Suprapubic skin (tissue), 4 donors: ENCODE results near the gene CMPK2. TPM values are rescaled to one million over a fixed set of nuclear protein-coding genes. Genes with fewer than 3 reads are reported as not detected.

Experiments
- DNase-seq, 2 donors: peaks; one replicate each; pipeline ENCODE4 v3.0.0-alpha.2; 2019; ENCODE audit warnings: low spot score in 2 of 2
- H3K27ac ChIP-seq: fragments of 200-600 bp; sonication (generic); one replicate; pipeline ENCODE4 v1.5.1; 2019
- H3K27me3 ChIP-seq: fragments of 200-600 bp; sonication (generic); one replicate; pipeline ENCODE4 v1.5.1; 2019
- H3K36me3 ChIP-seq: fragments of 200-600 bp; sonication (generic); one replicate; pipeline ENCODE4 v1.5.1; 2019
- H3K4me1 ChIP-seq: fragments of 200-600 bp; sonication (generic); one replicate; pipeline ENCODE4 v1.5.1; 2019
- H3K4me3 ChIP-seq: fragments of 200-600 bp; sonication (generic); one replicate; pipeline ENCODE4 v1.5.1; 2019; ENCODE audit warnings: mild to moderate bottlenecking
- H3K9me3 ChIP-seq: fragments of 200-600 bp; sonication (generic); one replicate; pipeline ENCODE4 v1.5.1; 2019
- EP300 ChIP-seq: sonication (generic); formaldehyde crosslinking; IDR thresholded peaks from one replicate; pipeline ENCODE4 v1.6.1; 2017; ENCODE audit warnings: antibody characterized with exemption
- POLR2A ChIP-seq, 2 donors: fragments of 450-650 bp; IDR thresholded peaks; one replicate each; pipeline ENCODE4 v1.6.1; 2017; ENCODE audit warnings: antibody characterized with exemption in 2 of 2, mild to moderate bottlenecking in 2 of 2, moderate library complexity in 2 of 2
- POLR2AphosphoS5 ChIP-seq, 3 donors: sonication (generic); formaldehyde crosslinking; IDR thresholded peaks; one replicate each; pipeline ENCODE4 v1.6.1; 2017; ENCODE audit warnings: antibody characterized with exemption in 3 of 3
- WGBS: methylation state at CpG from one replicate; pipeline ENCODE4 v1.1.5; 2018; 5-methylcytosine and 5-hydroxymethylcytosine counted together
- total RNA-seq, 4 donors: library from RNA; depleted of rRNA; stranded (reverse); fragments of >200 nt; gene quantifications; one replicate each; pipeline ENCODE4 v1.1.0, GENCODE V29; 2016
- TF ChIP-seq, protein P1 (sequence below), 2 donors: fragments of 200-600 bp in 1 of 2; fragments of 450-650 bp in 1 of 2; sonication (generic) in 1 of 2; IDR thresholded peaks; one replicate each; pipeline ENCODE4 v1.5.1; 2016 to 2019; ENCODE audit warnings: antibody characterized with exemption in 2 of 2, mild to moderate bottlenecking in 1 of 2, moderate library complexity in 1 of 2

The CMPK2 gene
- total RNA-seq, 4 donors from 2014 or later, result 0.83 to 3.1 (median 1.3) TPM

GRCh38 chr2:6824962-6825361, 40.7 kb downstream of the CMPK2 start:
- DNase-seq, result no peak

GRCh38 chr2:6823111-6823510, 42.6 kb downstream of the CMPK2 start:
- no peaks in the 10 kb centered on the region for H3K9me3 ChIP-seq
- no peaks in the 10 kb centered on the region for H3K36me3 ChIP-seq
- no peak overlapping the region for H3K4me3 ChIP-seq
- H3K27me3 ChIP-seq, result no peaks in the 10 kb centered on the region
- peaks cover 15% of the 10 kb centered on the region for H3K4me1 ChIP-seq
- WGBS, result 34% methylated on average over 5 of the region's 5 CpGs
- TF ChIP-seq POLR2A (IDR thresholded peaks at IDR 0.05) (no peak), POLR2AphosphoS5 (IDR thresholded peaks at IDR 0.05) (no peak), EP300 (no peak)
- TF ChIP-seq, protein P1, sequence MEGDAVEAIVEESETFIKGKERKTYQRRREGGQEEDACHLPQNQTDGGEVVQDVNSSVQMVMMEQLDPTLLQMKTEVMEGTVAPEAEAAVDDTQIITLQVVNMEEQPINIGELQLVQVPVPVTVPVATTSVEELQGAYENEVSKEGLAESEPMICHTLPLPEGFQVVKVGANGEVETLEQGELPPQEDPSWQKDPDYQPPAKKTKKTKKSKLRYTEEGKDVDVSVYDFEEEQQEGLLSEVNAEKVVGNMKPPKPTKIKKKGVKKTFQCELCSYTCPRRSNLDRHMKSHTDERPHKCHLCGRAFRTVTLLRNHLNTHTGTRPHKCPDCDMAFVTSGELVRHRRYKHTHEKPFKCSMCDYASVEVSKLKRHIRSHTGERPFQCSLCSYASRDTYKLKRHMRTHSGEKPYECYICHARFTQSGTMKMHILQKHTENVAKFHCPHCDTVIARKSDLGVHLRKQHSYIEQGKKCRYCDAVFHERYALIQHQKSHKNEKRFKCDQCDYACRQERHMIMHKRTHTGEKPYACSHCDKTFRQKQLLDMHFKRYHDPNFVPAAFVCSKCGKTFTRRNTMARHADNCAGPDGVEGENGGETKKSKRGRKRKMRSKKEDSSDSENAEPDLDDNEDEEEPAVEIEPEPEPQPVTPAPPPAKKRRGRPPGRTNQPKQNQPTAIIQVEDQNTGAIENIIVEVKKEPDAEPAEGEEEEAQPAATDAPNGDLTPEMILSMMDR (IDR thresholded peaks at IDR 0.05), result no peak
- no peak overlapping the region for H3K27ac ChIP-seq
- DNase-seq, result no peak

More at GRCh38 chr2:6824962-6825361, 40.7 kb downstream of the CMPK2 start:
- H3K27ac ChIP-seq, result no peak overlapping the region
- no peak for TF ChIP-seq EP300
- TF ChIP-seq POLR2A (IDR thresholded peaks at IDR 0.05), result no peak
- no peak for TF ChIP-seq POLR2AphosphoS5 (IDR thresholded peaks at IDR 0.05)
- TF ChIP-seq, protein P1 (IDR thresholded peaks at IDR 0.05), result no peak
- peaks cover 19% of the 10 kb centered on the region for H3K4me1 ChIP-seq
- H3K27me3 ChIP-seq, result no peaks in the 10 kb centered on the region
- H3K9me3 ChIP-seq, result no peaks in the 10 kb centered on the region
- 60% methylated on average over 3 of the region's 3 CpGs for WGBS
- H3K36me3 ChIP-seq, result no peaks in the 10 kb centered on the region
- H3K4me3 ChIP-seq, result no peak overlapping the region

DNA sequence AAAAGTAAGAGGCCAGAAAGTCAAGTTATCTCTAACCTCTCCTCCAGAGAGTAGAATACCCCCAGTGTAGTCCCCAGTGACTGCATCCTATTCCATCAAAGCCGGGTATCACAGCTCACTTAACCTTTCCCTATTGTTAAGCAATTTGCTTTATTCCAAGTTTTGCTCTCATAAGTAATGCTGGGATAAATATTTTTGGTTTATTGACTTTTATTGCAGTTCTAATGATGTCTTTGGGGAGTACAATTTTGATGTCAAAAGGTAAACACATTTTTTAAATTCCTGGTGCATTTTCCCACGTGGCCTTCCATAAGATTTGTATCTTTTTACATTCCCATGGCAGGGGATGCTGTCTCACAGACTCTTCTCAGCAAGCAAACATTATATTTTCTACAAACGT, 43.3 kb downstream of the CMPK2 start:
- DNase-seq, result no peak
- TF ChIP-seq POLR2AphosphoS5 (IDR thresholded peaks at IDR 0.05) (no peak), POLR2A (IDR thresholded peaks at IDR 0.05) (no peak)
- TF ChIP-seq, protein P1 (IDR thresholded peaks at IDR 0.05), result no peak
- WGBS, result 51% methylated on average over 3 of the region's 3 CpGs
- H3K9me3 ChIP-seq, result no peaks in the 10 kb centered on the region
- no peaks in the 10 kb centered on the region for H3K27me3 ChIP-seq
- peaks cover 8% of the 10 kb centered on the region for H3K4me1 ChIP-seq
- no peaks in the 10 kb centered on the region for H3K36me3 ChIP-seq
- H3K27ac ChIP-seq, result no peak overlapping the region
- no peak overlapping the region for H3K4me3 ChIP-seq

- no peaks in the 10 kb centered on the region for H3K4me1 ChIP-seq
- no peaks in the 10 kb centered on the region for H3K27me3 ChIP-seq
- TF ChIP-seq POLR2AphosphoS5 (IDR thresholded peaks at IDR 0.05), result no peak
- TF ChIP-seq, protein P1 (IDR thresholded peaks at IDR 0.05), result no peak
- no peak for TF ChIP-seq POLR2A (IDR thresholded peaks at IDR 0.05)
- TF ChIP-seq EP300, result no peak
- no peak overlapping the region for H3K27ac ChIP-seq
- no peaks in the 10 kb centered on the region for H3K36me3 ChIP-seq
- H3K4me3 ChIP-seq, result no peak overlapping the region
- DNase-seq, result no peak
- H3K9me3 ChIP-seq, result no peaks in the 10 kb centered on the region
- WGBS, result 92% methylated on average over 21 of the region's 21 CpGs
These were observed 44.7 kb downstream of the CMPK2 start for GRCh38 chr2:6820903-6821584.

GRCh38 chr2:6820236-6820635, 45.5 kb downstream of the CMPK2 start:
- Histone ChIP-seq H3K27ac (no peak overlapping the region), H3K27me3 (no peaks in the 10 kb centered on the region), H3K4me3 (no peak overlapping the region), H3K9me3 (no peaks in the 10 kb centered on the region), H3K36me3 (no peaks in the 10 kb centered on the region), H3K4me1 (no peaks in the 10 kb centered on the region)
- DNase-seq, result no peak
- TF ChIP-seq EP300 (no peak), POLR2A (IDR thresholded peaks at IDR 0.05) (no peak), POLR2AphosphoS5 (IDR thresholded peaks at IDR 0.05) (no peak)
- TF ChIP-seq, protein P1 (IDR thresholded peaks at IDR 0.05), result no peak
- WGBS, result 75% methylated on average over 5 of the region's 5 CpGs
